ENCODE data around the gene ATP8B3. TPM values are rescaled to one million over a fixed set of nuclear protein-coding genes. Genes with fewer than 3 reads are reported as not detected.
"Not testable (repeated sequence)": the region's sequence is repeated elsewhere in the genome, so short reads cannot be mapped to it uniquely, and the experiment has no call there.

The ATP8B3 gene
- polyA plus RNA-seq, 1 donor (not counting 4 experiments of a cell fraction or from before 2014, with no cell fraction given): 0.98 TPM

- no peak overlapping the region for H3K9ac ChIP-seq (ENCODE audit: control insufficient read depth, extremely low read depth, insufficient read depth, low read length)
- H3K79me2 ChIP-seq (ENCODE audit: control insufficient read depth, insufficient read depth, low read length): no peaks in the 10 kb centered on the region
- no peaks in the 10 kb centered on the region for H4K20me1 ChIP-seq (ENCODE audit: control insufficient read depth, extremely low read depth, insufficient read depth, low read length)
- dilution Hi-C loops (cut with MboI; ENCODE audit: extremely low pct_ligation_motif_present, low sequenced_read_pairs): no loop called here
- no peak overlapping the region for H3K27ac ChIP-seq (ENCODE audit: control insufficient read depth, insufficient read depth, low read length)
- TF ChIP-seq, protein P1, sequence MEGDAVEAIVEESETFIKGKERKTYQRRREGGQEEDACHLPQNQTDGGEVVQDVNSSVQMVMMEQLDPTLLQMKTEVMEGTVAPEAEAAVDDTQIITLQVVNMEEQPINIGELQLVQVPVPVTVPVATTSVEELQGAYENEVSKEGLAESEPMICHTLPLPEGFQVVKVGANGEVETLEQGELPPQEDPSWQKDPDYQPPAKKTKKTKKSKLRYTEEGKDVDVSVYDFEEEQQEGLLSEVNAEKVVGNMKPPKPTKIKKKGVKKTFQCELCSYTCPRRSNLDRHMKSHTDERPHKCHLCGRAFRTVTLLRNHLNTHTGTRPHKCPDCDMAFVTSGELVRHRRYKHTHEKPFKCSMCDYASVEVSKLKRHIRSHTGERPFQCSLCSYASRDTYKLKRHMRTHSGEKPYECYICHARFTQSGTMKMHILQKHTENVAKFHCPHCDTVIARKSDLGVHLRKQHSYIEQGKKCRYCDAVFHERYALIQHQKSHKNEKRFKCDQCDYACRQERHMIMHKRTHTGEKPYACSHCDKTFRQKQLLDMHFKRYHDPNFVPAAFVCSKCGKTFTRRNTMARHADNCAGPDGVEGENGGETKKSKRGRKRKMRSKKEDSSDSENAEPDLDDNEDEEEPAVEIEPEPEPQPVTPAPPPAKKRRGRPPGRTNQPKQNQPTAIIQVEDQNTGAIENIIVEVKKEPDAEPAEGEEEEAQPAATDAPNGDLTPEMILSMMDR (optimal IDR thresholded peaks at IDR 0.05 in 1 of 3, IDR thresholded peaks at IDR 0.05 in 1 of 3, conservative IDR thresholded peaks at IDR 0.05 in 1 of 3; ENCODE audit: extremely low read depth in 1 of 3, insufficient read depth in 2 of 3, low read length in 3 of 3): no peak
- no peak for TF ChIP-seq EZH2 (IDR thresholded peaks at IDR 0.05; ENCODE audit: low read length)
- no peaks in the 10 kb centered on the region for H3K27me3 ChIP-seq (ENCODE audit: control insufficient read depth, extremely low read depth, insufficient read depth, low read length)
- H3K4me2 ChIP-seq (ENCODE audit: control insufficient read depth, extremely low read depth, insufficient read depth, low read depth, low read length): no peak overlapping the region
- no peak for DNase-seq (ENCODE audit: low read depth, low spot score)
- H3K4me3 ChIP-seq (ENCODE audit: control insufficient read depth in 2 of 3, extremely low read depth in 1 of 3, insufficient read depth in 2 of 3, low read depth in 1 of 3, low read length in 3 of 3): no peak overlapping the region
- H3K36me3 ChIP-seq (ENCODE audit: control insufficient read depth in 2 of 2, extremely low read depth in 1 of 2, insufficient read depth in 2 of 2, low read length in 2 of 2): no peaks in the 10 kb centered on the region
- no peaks in the 10 kb centered on the region for H3K9me3 ChIP-seq (ENCODE audit: control insufficient read depth, low read depth, low read length)
- no peak overlapping the region for H2AFZ ChIP-seq (ENCODE audit: control insufficient read depth, low read length)
- peaks cover 2% of the 10 kb centered on the region for H3K4me1 ChIP-seq (ENCODE audit: control insufficient read depth, extremely low read depth, insufficient read depth, low read length)
- FAIRE-seq: no peak
- H3K9me1 ChIP-seq (ENCODE audit: control insufficient read depth, extremely low read depth, insufficient read depth, low read length): no peaks in the 10 kb centered on the region
Measured at GRCh38 chr19:1804858-1805257, 7.2 kb downstream of the ATP8B3 start.

DNA sequence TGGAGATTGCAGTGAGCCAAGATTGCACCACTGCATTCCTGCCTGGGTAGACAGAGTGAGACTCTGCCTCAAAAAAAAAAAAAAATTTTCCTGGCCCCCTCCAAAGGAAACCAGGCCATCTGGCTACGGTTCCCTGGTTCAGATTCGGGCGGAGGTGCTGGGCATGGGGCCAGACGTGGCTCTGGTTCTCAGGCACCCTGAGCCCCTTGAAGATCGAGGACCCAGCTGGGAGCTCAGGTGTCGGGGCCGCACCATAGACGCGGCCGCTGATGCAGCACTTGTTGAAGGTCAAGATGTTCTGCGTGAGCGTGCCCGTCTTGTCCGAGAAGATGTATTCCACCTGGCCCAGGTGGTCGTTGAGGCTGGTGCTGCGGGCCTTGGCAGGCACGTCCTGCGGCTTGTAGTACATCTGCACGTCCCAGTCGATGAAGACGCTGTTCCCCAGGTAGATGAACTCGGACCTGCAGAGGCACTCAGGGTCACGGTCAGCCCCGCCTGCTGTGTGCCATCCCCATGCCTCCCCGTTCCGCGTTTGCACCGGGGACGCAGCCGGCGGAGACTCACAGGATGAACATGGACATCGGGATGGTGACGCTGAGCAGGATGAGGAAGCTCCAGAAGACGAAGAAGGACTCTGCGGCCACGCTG is 12.3 kb downstream of the ATP8B3 start:
- Histone ChIP-seq H3K9ac (ENCODE audit: control insufficient read depth, extremely low read depth, insufficient read depth, low read length) (no peak overlapping the region), H2AFZ (ENCODE audit: control insufficient read depth, low read length) (no peak overlapping the region), H3K27me3 (ENCODE audit: control insufficient read depth, extremely low read depth, insufficient read depth, low read length) (peaks cover 13% of the 10 kb centered on the region), H3K79me2 (ENCODE audit: control insufficient read depth, insufficient read depth, low read length) (no peaks in the 10 kb centered on the region), H3K4me1 (ENCODE audit: control insufficient read depth, extremely low read depth, insufficient read depth, low read length) (no peaks in the 10 kb centered on the region), H4K20me1 (ENCODE audit: control insufficient read depth, extremely low read depth, insufficient read depth, low read length) (no peaks in the 10 kb centered on the region), H3K36me3 (ENCODE audit: control insufficient read depth in 2 of 2, extremely low read depth in 1 of 2, insufficient read depth in 2 of 2, low read length in 2 of 2) (no peaks in the 10 kb centered on the region), H3K9me3 (ENCODE audit: control insufficient read depth, low read depth, low read length) (no peaks in the 10 kb centered on the region), H3K9me1 (ENCODE audit: control insufficient read depth, extremely low read depth, insufficient read depth, low read length) (no peaks in the 10 kb centered on the region), H3K4me3 (ENCODE audit: control insufficient read depth in 2 of 3, extremely low read depth in 1 of 3, insufficient read depth in 2 of 3, low read depth in 1 of 3, low read length in 3 of 3) (no peak overlapping the region), H3K27ac (ENCODE audit: control insufficient read depth, insufficient read depth, low read length) (no peak overlapping the region), H3K4me2 (ENCODE audit: control insufficient read depth, extremely low read depth, insufficient read depth, low read depth, low read length) (no peak overlapping the region)
- FAIRE-seq (no peak), DNase-seq (ENCODE audit: low read depth, low spot score) (no peak)
- dilution Hi-C loops (cut with MboI; ENCODE audit: extremely low pct_ligation_motif_present, low sequenced_read_pairs): no loop called here
- TF ChIP-seq, protein P1 (optimal IDR thresholded peaks at IDR 0.05 in 1 of 3, IDR thresholded peaks at IDR 0.05 in 1 of 3, conservative IDR thresholded peaks at IDR 0.05 in 1 of 3; ENCODE audit: extremely low read depth in 1 of 3, insufficient read depth in 2 of 3, low read length in 3 of 3): no peak
- TF ChIP-seq EZH2 (IDR thresholded peaks at IDR 0.05; ENCODE audit: low read length): no peak

GRCh38 chr19:1797313-1797712 is 14.8 kb downstream of the ATP8B3 start:
- H3K27ac ChIP-seq (ENCODE audit: control insufficient read depth, insufficient read depth, low read length); H2AFZ ChIP-seq (ENCODE audit: control insufficient read depth, low read length); H3K4me3 ChIP-seq (ENCODE audit: control insufficient read depth in 2 of 3, extremely low read depth in 1 of 3, insufficient read depth in 2 of 3, low read depth in 1 of 3, low read length in 3 of 3); H4K20me1 ChIP-seq (ENCODE audit: control insufficient read depth, extremely low read depth, insufficient read depth, low read length); H3K79me2 ChIP-seq (ENCODE audit: control insufficient read depth, insufficient read depth, low read length); FAIRE-seq; H3K9me3 ChIP-seq (ENCODE audit: control insufficient read depth, low read depth, low read length); H3K9ac ChIP-seq (ENCODE audit: control insufficient read depth, extremely low read depth, insufficient read depth, low read length); DNase-seq (ENCODE audit: low read depth, low spot score); H3K36me3 ChIP-seq (ENCODE audit: control insufficient read depth in 2 of 2, extremely low read depth in 1 of 2, insufficient read depth in 2 of 2, low read length in 2 of 2); H3K4me2 ChIP-seq (ENCODE audit: control insufficient read depth, extremely low read depth, insufficient read depth, low read depth, low read length); H3K9me1 ChIP-seq (ENCODE audit: control insufficient read depth, extremely low read depth, insufficient read depth, low read length); dilution Hi-C loops (cut with MboI; ENCODE audit: extremely low pct_ligation_motif_present, low sequenced_read_pairs); H3K4me1 ChIP-seq (ENCODE audit: control insufficient read depth, extremely low read depth, insufficient read depth, low read length): not testable (repeated sequence)
- H3K27me3 ChIP-seq (ENCODE audit: control insufficient read depth, extremely low read depth, insufficient read depth, low read length): peaks cover 13% of the 10 kb centered on the region
